ENCODE results near the gene NRBP1. TPM values are rescaled to one million over a fixed set of nuclear protein-coding genes. Genes with fewer than 3 reads are reported as not detected.

The NRBP1 gene
- 10 to 100 TPM; 43.5 to 78.6 (median 62.8) TPM for total RNA-seq
- polyA plus RNA-seq, result 100 to 1,000 TPM in 1 of 2 donors, 10 to 100 TPM in 1; 27.8 to 114 TPM
- long read RNA-seq, donor 1, partial matches to known transcripts, result 57 of 62 reads
- long read RNA-seq, donor 1, other reads (novel, unspliced or antisense), result 2 of 62 reads
- long read RNA-seq, donor 2, transcript NRBP1-203 (18 exons, 2,163 nt), result major isoform, 63 of 637 reads
- long read RNA-seq, donor 2, partial matches to known transcripts, result 532 of 637 reads
- long read RNA-seq, donor 2, other reads (novel, unspliced or antisense), result 41 of 637 reads
- long read RNA-seq, donor 3, transcript NRBP1-203 (18 exons, 2,163 nt), result major isoform, 5 of 101 reads
- long read RNA-seq, donor 3, partial matches to known transcripts, result 87 of 101 reads
- long read RNA-seq, donor 3, other reads (novel, unspliced or antisense), result 9 of 101 reads

DNA sequence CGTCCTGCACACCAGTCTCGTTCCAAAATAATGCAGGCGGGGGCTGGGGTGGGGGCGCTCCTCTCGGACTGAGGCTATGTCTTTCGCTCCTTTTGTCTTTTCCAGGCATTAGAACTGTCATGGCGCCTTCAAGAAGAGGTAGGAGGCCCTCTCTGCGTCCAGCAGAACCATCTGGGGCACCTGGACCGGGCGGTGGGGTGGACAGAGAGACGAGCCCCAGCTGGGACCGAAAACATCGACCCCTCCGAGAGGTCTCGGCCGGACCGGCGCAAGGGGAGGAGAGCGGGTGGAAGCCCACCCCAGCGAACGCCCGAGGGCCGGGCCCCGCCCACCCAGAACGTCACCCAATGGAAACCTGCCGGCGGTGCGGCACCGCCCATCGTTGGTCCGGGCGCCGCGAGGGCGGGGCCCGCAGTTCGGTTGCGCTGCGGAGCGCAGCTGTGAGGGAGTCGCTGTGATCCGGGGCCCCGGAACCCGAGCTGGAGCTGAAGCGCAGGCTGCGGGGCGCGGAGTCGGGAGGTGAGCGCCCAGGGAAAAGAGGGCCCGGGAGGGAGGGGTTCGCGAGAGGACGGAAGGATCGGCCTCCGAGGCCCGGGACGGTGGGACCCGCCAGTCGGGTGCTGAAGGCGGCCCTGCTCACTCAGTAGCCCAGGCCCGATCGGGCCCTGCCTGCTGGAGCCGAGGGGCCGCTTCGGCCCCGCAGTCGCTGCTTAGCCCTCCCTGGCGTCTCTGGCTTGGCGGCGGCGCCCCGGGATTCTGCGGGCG is at the start of gene NRBP1:
NRBP1 (plus strand) TSS at position 419 of the 765 bp plus-strand sequence. CDS start 4,643 bp downstream, outside the sequence.
- peak within 1 kb of the TSS; percentile 60 to 100 (median 96) for H3K4me3 ChIP-seq
- H3K27ac ChIP-seq, result peak within 1 kb of the TSS; percentile 93 to 100 (median 98)
- ATAC-seq, result peak; percentile 96 to 98 (median 96)
- DNase-seq, result peak; percentile 92 to 98 (median 95)
- 0% methylated on average over 34 to 75 of the region's 75 CpGs for WGBS, 4 donors
- no peaks in the 10 kb centered on the region for H3K27me3 ChIP-seq
- intact Hi-C loops (cut with DNase I), result loop anchor here in 8 of 10 donors (1.0 to 5.0 kb wide), 6 partner anchors 18 to 216 kb away; partner anchors contain the start of genes PPM1G (in 7 of the 8), EIF2B4 (in 2 of the 8), SNX17 (in 2 of the 8) and ATRAID (in 1 of the 8)
- H3K4me1 ChIP-seq, result peaks cover 4 to 46% (median 31%) of the 10 kb centered on the region in 12 donors
- no peaks in the 10 kb centered on the region for H3K9me3 ChIP-seq
- peaks cover 0 to 16% (median 4%) of the 10 kb centered on the region in 9 donors for H3K36me3 ChIP-seq
- peak; percentile 4 to 91 for TF ChIP-seq POLR2A (IDR thresholded peaks at IDR 0.05)
- TF ChIP-seq, protein P1, sequence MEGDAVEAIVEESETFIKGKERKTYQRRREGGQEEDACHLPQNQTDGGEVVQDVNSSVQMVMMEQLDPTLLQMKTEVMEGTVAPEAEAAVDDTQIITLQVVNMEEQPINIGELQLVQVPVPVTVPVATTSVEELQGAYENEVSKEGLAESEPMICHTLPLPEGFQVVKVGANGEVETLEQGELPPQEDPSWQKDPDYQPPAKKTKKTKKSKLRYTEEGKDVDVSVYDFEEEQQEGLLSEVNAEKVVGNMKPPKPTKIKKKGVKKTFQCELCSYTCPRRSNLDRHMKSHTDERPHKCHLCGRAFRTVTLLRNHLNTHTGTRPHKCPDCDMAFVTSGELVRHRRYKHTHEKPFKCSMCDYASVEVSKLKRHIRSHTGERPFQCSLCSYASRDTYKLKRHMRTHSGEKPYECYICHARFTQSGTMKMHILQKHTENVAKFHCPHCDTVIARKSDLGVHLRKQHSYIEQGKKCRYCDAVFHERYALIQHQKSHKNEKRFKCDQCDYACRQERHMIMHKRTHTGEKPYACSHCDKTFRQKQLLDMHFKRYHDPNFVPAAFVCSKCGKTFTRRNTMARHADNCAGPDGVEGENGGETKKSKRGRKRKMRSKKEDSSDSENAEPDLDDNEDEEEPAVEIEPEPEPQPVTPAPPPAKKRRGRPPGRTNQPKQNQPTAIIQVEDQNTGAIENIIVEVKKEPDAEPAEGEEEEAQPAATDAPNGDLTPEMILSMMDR (IDR thresholded peaks at IDR 0.05), result peak in 1 of 12 donors; percentile 3

GRCh38 chr2:27378809-27379290 is 49.6 kb upstream of the NRBP1 start:
- no peaks in the 10 kb centered on the region for H3K9me3 ChIP-seq
- no peak overlapping the region for H3K4me3 ChIP-seq
- ATAC-seq, result no peak
- peaks cover 3 to 77% (median 68%) of the 10 kb centered on the region in 9 donors for H3K36me3 ChIP-seq
- TF ChIP-seq POLR2A (IDR thresholded peaks at IDR 0.05), result no peak
- TF ChIP-seq, protein P1 (IDR thresholded peaks at IDR 0.05), result no peak
- 86 to 93% (median 90%) methylated on average over 5 to 9 of the region's 9 CpGs for WGBS, 4 donors
- no peaks in the 10 kb centered on the region for H3K27me3 ChIP-seq
- H3K4me1 ChIP-seq, result peaks cover 0 to 36% (median 16%) of the 10 kb centered on the region in 12 donors
- peak overlapping the region in 1 of 12 donors; percentile 90 for H3K27ac ChIP-seq
- intact Hi-C loops (cut with DNase I), result no loop called here
- no peak for DNase-seq

- ATAC-seq (no peak), DNase-seq (no peak)
- Histone ChIP-seq H3K27me3 (no peaks in the 10 kb centered on the region), H3K4me3 (peak overlapping the region in 10 of 12 donors; percentile 67 to 82 (median 73)), H3K9me3 (no peaks in the 10 kb centered on the region), H3K27ac (peak overlapping the region in 7 of 12 donors; percentile 84 to 93 (median 89)), H3K36me3 (peaks cover 3 to 77% (median 68%) of the 10 kb centered on the region in 9 donors), H3K4me1 (peaks cover 0 to 36% (median 16%) of the 10 kb centered on the region in 12 donors)
- WGBS, 4 donors, result 82 to 92% (median 87%) methylated on average over 2 of the region's 2 CpGs
- TF ChIP-seq, protein P1 (IDR thresholded peaks at IDR 0.05), result no peak
- TF ChIP-seq POLR2A (IDR thresholded peaks at IDR 0.05), result no peak
- intact Hi-C loops (cut with DNase I), result no loop called here
Measured at GRCh38 chr2:27379383-27379835, 49.0 kb upstream of the NRBP1 start.
